Occipital lobe (tissue), 2 donors: ENCODE data around the gene ADRA2C. TPM values are rescaled to one million over a fixed set of nuclear protein-coding genes. Genes with fewer than 3 reads are reported as not detected.

Experiments
- DNase-seq: peaks from one replicate; lab custom pipeline; 2025; lab: John Stamatoyannopoulos, UW
- total RNA-seq: library from RNA; depleted of rRNA; stranded (reverse); fragments of >200 nt; gene quantifications from one replicate; pipeline ENCODE4 v1.2.3, GENCODE V29; 2014

Gene ADRA2C
- total RNA-seq, 1 donor from 2014 or later: 2.2 TPM

DNA sequence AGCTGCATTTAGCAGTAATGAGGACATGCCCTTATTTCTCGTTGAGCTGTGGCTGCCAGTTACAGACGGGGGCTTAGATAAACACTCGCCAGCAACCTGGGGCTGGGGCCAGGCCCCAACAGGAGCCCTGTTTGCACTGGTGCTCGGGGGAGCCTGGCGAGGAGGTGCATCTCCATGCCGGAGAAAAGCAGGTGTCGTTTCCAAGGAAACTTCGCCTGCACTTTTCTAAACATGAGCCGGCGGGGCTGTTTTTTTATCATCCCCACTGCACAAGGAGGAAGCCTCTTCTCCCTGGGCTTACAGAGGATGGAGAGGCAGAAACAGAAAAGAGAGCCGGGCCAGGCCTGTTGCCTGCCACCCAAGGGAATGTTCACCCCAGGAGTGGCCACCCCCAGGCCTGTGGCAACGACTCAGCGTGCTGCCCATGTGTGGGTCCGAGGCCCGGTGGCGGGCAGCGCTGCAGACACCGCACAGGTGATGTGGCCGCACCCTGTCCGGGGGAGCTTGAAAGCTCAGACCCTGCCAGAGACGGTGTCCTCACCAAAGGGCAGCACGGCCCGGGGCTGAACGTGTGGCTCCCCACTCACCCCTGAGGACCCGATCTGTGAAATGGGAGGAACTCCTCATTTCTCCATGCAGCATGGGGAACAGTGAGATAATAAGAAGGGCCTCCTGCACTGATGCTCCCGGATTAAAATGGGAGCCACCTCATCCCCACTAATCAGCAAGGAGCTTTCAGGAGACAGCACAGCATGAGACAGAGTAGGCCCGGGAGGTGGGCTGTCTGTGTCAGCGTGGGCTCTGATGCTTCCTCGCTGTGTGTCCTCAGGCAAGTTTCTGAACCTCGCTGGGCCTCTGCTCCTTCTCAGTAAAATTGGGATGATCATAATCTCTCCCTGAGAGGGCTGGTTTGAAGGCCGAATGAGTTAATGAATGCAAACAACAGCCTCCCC lies 33.8 kb upstream of the ADRA2C start:
- DNase-seq: no peak

DNA sequence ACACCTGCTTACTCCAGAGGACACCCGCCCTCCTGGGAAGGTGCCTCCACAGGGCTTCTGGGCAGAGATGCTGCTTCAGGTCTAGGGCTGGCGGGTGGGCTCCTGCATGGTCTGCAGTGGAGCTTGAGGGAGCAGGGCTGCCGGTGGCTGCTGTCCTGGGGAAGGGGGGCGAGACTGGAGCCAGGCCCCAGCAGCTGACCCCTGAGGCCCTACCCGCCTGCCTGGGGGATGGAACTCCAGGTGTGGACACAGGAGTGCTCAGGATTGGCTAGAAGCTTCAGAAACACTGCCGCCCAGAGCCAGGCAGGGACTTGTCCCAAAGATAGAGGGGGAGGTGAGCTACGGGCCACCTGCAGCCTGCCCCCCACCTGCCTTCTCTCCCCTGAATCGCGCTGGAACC lies 33.0 kb upstream of the ADRA2C start:
- DNase-seq: no peak

DNA sequence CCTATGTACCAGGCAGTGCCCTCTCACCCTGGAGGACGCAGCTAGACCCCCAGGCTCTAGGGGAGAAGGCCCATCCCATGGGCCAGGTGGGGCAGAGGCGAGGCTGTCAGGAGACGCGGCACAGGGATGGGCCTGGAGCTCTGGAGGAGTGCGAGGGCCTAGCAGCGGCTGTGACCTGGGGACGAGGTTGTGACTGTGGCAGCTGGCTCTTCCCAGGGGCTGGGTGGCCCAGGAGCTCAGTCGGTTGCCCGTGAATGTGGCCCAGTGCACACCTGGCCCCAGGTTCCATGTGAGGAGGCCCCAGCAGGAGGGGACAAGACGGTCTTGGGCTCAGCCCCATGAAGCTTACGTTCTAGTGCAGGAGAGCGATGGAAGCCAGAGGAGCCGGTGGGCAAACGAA lies 31.0 kb upstream of the ADRA2C start:
- DNase-seq: no peak

DNA sequence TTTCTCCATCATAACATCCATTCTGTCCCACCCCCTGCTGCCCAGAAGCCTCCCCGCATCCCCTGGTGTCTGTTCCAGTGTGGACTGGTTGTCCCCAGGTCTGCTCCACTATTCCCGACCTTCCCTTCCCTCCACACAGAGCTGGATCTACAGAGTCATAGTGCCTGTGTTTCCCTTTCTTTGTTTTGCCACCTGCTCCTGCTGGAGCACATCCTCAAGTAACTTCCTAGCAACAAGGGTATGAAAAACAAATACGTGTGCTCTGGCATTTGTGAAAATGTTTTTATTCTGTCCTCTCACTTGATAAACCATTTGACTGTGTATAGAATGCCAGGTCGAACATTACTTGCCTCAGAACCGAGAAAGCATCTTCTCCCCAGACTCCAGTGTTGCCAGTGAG lies 29.9 kb upstream of the ADRA2C start:
- DNase-seq: no peak

DNA sequence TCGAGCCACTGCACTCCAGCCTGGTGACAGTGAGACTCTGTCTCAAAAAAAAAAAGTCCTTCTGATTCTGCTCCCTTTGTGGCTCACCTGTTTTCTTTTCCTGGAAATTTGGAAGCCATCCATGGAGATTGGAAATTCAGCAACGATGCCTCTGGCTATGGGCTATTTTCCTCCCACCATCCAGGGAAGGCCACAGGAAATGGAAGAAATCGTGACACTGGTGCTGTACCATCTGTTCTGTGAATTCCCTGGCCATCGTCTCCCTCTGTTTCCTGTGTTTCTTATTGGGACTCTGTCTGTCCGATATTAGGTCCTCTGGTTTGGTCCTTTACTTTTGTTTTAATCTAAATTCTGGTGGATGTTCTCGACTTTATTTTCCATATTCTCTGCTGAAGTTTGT lies 29.4 kb upstream of the ADRA2C start:
- DNase-seq: no peak

DNA sequence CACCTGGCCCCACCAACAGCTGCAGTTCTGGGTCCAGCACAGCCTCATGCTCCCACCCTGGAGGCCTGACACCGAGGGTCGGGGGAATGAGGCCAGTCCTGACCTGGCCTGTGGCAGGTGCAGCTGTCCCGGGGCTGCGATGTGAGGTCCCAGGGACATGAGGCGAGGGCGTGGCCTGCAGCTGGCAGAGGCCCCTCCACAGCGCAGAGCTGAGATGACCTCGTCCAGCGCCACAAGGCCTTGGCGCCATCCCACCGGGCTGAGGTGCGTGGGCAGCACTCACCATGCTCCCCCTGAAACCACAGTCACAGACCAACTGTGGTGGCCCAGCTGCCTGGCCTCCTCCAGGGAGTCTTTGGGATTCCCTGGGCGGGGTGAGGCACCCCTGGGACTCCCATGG lies 26.6 kb upstream of the ADRA2C start:
- no peak for DNase-seq

DNA sequence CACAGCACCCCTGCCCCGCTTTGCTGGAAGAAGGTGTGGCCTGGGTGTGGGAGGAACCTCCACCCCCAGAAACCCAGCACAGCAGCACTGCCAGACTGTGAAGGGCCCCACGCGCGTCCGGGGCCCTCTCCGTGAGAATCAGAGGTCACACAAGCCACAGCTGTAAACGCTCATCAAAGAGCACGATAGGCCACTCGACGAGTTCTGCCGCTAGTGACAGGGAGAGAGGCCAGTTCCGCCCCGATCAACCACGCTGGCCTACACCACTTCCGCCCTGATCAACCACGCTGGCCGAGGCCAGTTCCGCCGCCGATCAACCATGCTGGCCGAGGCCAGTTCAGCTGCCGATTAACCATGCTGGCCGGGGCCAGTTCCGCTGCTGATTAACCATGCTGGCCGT lies 25.9 kb upstream of the ADRA2C start:
- DNase-seq: no peak

DNA sequence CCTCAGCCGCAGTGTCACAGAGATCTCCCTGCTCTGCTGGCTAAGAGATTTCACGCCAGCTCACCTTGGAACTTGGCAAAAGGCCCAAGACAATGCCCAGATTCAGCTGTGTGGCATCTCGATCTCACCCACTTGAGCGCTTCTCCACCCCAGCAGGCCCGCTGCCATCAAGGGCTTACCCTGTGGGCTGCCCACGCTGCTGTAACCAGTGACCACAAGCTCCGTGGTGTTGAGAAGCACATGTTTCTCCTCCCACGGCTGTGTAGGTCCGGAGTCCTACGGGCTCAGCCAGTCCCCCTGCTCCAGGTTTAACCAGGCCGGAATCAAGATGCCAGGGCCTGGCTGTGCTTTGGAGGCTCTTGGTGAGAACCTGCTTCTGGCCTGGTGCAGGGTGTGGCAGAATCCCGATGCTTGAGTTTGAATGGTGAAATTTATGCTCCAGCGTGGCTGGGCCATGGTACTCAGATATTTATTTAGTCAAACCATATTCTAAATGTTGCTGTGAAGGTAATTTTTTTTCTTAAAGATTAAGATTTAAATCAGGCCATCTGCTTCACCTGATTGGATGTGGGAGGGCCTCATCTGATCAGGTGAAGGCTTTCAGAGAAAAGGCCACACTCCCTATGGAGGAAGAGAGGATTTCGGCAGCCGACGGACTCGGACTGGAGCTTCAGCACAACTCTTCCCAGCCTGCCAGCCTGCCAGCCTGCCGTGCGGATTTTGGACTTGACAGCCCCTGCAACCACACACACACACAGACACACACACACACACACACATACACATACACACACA lies 24.8 kb upstream of the ADRA2C start:
- no peak for DNase-seq

DNA sequence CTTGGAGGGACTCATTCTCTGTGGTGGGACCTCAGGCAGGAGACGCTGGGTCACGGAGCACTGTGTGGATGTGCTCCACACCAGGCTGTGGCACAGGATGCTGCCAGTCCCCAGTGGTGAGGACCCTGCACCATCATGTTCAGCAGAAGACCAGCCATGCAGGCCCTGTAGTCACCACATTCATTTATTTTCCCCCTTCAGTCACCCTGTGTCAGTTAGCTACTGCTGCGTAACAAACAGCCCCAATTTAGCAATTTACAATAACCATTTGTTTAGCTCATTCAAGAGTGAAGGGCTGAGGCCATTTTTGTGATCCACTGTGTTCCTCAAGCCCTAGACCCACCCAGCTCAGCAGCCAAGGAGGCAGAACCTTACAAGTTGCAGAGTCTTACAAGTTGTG lies 23.6 kb upstream of the ADRA2C start:
- DNase-seq: no peak

DNA sequence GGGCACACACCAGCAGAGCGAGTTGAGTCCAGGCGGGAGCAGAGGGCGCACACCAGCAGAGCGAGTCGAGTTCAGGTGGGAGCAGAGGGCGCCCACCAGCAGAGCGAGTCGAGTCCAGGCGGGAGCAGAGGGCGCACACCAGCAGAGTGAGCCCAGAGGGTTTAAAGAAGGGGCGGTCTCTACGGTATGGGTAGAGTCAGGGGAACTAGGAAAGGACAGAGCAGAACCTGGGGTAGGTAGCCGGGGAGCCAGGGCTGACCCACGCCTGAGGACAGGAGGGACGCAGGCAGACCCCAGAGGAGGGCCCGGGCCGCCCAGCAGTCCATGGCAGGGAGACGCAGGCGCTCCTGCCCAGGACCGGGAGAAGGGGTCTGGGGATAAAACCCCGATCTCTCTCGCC lies 22.0 kb upstream of the ADRA2C start:
- DNase-seq: no peak

DNA sequence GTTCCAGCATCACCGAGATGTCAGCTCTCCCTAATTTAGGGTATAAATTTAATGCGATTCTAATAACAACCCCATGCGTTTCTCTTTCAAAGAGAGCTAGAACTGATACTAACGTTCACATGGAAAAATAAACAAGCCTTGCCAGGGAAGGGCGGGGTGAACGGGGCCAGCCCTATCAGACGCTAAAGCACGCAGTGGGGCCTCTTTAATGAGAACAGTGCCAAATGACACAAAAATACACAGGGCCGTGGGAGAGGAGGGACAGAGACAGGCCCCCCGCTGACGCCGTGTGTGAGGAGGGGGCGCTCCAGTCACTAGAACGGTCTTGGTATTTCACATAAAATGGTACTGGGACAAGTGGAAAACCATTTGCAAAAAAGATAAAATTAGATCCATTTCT lies 21.3 kb upstream of the ADRA2C start:
- DNase-seq: no peak

DNA sequence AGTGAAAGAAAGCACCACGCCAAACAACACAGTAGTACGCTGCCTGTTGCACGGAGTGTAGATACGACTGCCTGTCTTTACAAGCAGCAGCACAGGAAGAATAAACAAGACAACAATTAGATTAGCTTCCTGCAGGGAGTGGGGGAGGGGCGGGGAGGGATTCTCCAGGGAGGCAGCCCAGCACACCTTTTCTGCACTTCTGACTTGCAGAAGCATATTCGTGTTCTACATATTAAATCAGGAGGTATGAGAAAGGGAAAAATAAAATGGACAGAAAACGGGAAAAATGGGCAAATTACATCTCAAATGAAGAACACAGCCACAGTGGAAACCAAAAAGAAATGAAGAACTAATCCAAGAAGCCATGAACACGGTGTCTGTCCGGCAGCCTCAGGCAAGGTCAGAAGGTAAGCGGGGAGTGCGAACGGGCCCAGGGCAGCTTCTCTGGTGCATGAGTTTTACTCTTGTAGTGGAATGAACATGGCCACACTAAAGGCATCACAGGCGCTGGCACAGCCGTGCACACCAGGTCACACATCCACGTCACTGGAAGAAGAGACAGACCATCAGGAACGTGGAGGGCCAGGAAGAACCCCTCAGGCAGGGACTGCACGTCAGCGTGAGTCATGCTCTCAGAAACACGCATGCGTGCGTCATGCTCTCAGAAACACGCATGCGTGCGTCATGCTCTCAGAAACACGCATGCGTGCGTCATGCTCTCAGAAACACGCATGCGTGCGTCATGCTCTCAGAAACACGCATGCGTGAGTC lies 20.1 kb upstream of the ADRA2C start:
- no peak for DNase-seq

DNA sequence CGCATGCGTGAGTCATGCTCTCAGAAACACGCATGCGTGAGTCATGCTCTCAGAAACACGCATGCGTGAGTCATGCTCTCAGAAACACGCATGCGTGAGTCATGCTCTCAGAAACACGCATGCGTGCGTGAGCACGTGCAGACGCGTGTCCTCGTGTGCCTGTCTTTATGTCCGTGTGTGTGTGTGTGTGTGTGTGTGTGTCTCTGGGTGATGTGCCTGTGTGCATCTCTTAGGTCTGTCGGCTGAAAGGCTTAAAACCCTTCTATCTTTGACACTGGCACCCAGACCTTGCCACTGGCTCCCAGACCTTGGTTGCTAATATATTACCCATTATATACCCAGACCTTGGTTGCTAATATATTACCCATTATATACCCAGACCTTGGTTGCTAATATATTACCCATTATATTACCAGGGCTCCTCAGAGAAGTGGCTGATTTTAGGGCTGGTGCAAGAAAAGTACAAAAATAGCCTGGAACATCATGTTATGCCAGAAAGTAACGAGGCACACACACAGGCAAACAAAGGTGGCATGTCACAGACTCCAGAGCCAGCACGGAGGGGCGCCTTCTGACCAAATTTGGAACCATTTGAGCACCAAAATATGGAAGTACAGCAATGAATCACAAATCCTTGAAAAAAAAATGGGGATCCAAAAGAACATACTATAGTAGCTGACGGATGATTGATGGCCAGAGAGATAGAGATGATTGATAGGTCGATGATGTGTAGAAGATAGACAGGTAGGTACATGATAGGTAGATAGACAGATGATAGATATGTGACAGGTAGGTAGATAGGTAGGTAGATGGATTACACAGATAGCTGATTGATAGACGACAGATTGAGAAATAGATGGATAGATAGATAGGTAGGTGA lies 19.2 kb upstream of the ADRA2C start:
- DNase-seq: no peak

DNA sequence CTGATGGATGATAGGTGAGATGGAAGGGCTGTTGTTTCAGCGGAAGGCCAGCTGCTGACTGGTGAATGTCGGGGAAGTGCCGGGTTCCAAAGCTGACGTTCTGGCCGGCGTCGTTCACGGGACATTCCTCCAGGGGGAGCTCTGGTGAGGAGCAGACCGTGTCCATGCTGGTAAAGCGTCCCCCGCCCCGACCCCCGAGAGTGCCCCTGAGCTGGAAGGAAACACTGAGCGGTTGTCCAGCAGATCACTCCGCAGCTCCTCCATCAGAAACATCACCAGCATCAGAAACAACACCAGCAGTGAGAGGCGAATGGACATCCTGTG lies 18.6 kb upstream of the ADRA2C start:
- DNase-seq: no peak

DNA sequence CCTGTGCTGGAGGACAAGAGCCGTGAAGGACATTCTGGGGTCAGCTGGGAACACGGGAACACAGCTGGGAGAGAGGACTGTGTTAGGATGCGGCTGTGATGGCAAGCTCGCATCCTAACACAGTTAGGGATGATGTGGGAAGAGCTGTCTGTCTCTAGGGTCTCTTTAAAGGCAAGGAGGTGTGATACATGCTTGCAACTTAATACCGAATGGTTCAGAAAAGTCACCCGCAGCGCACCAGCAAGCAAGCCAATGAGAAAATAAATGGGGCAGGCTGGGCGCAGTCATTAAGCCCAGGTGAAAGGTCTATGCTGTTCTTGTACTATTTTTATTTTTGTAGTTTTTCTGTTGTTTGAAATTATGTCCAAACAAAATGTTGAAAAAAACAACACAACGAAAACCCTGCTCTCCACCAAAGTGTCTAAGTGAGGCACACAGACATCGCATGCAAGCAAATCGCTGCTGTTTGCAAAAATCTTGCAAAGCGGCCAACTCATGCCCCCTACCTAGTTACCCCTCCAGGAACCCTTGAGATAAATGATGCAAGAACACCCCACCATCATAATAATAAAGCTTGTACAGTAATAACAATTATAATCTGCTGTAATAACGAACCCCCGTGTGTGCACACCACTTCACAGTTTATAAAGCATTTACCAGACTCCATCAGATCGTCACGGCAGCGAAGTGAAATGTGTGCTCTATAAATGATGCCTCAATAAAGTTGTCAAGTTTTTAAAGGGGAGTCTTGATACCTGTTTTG lies 17.9 kb upstream of the ADRA2C start:
- no peak for DNase-seq

DNA sequence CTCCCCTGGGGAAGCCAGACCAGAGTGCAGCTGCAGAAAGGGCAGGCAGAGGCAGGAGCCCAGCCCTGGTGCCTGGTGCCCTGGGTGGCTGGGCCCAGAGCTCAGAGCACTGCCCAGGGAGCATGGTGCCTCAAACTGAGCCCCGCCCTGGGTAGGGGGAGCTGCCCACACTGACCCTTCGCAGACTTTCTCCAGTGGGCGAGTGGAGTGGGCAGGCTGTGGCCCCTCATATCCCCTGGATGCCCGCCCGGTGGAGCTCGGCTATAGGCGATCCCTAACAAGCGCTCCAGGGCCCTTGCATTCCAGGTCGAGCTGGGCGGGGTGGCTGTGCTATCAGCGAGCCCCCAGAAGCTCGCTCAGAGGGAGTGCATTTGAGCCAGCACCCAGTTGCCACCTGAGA lies 17.1 kb upstream of the ADRA2C start:
- no peak for DNase-seq

DNA sequence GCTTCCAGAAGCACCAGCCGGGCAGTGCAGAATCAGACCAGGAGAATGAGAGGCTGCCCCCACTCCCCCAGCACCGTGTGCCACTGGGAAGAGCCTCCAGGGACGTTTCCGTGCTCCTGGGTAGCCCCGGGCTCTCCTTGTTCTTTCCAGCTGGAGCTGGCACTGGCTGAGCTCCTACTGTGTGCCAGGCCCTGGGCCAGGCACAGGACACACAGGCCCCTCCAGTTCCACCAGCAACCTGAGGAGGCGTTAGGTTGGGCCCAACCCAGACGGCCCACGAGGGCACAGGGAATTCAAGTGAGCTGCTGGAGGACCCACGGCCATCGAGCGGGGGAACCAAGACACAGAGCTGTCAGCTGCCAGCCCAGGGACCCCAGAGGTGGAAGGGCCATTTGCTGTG lies 15.9 kb upstream of the ADRA2C start:
- no peak for DNase-seq

DNA sequence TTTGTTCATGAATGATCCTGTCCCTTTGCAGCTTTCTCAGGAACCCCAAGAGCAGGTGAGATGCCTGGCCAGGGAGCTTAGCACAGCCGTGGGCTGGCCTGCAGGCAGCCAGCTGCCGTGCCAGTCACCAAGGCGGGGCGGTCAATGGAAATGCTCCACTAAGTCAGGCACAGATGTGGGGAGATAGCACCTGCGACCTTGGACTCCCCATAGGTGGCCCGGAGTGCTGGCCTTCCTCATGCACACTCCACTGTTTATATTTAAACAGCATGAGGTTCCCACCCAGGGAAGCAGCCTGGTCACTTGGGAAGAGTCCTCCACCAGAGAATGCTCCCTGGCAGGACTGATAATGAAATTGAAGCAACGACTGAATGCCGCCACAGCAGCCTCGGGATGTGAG lies 14.2 kb upstream of the ADRA2C start:
- DNase-seq: no peak

DNA sequence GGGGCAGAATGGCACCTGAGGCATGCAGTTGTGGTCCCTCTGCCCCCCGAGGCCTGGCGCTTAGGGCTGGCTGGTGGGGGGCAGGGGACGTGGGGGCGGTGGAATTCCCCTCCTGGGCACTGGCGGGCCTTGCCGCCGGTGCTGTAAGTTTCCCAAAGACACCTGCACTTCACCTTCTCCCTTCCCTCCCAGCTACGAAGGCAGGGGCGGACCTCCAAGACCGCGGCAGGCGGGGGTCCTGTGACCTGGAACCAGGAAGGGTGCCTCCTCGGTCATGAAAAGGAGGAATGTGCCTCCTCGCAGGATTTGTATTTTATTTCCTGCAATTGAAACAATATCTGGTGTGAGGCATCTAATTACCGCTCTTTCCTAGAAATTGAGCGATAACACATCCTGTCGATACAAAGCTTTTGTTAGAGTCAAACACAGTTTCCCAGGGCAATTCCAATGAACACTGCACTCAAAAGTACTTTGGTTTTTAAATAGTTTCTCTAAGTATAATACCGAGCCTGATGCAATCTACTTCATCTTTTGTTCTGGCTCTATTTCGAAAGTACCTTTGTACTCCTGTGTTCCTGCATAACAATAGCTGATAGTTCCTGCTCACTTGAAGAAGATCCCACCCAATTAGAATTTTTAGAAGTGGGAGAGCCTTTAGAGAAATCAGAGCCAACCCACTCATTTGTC lies 12.3 kb upstream of the ADRA2C start:
- no peak for DNase-seq
